CD4-positive, alpha-beta T cell treated with Interleukin-1 beta for 1 hour (primary cell): ENCODE data around the gene PRR13.
"Not testable (repeated sequence)": the region's sequence is repeated elsewhere in the genome, so short reads cannot be mapped to it uniquely, and the experiment has no call there.

Experiments used
- DNase-seq, 2 donors: peaks; one replicate each; pipeline ENCODE4 v3.0.0-alpha.2; 2020 to 2022

Gene PRR13

GRCh38 chr12:53441040-53441833 is at the start of gene PRR13:
Gene PRR13, plus strand, starts transcription at chr12:53441734. Its CDS starts 981 bp downstream, at chr12:53442715.
- DNase-seq, result peak; percentile 98 to 99

- no peak for DNase-seq
These were observed 41.6 kb upstream of the PRR13 start for GRCh38 chr12:53399896-53400295.

GRCh38 chr12:53402351-53402750 is 39.2 kb upstream of the PRR13 start:
- DNase-seq, result not testable (repeated sequence)

GRCh38 chr12:53402871-53403270 is 38.7 kb upstream of the PRR13 start:
- no peak for DNase-seq

GRCh38 chr12:53410951-53411350 is 30.6 kb upstream of the PRR13 start:
- no peak for DNase-seq

- no peak for DNase-seq
These were observed 27.9 kb upstream of the PRR13 start for GRCh38 chr12:53413485-53414204.

- DNase-seq, result no peak
These were observed 26.6 kb upstream of the PRR13 start for GRCh38 chr12:53414756-53415417.

DNA sequence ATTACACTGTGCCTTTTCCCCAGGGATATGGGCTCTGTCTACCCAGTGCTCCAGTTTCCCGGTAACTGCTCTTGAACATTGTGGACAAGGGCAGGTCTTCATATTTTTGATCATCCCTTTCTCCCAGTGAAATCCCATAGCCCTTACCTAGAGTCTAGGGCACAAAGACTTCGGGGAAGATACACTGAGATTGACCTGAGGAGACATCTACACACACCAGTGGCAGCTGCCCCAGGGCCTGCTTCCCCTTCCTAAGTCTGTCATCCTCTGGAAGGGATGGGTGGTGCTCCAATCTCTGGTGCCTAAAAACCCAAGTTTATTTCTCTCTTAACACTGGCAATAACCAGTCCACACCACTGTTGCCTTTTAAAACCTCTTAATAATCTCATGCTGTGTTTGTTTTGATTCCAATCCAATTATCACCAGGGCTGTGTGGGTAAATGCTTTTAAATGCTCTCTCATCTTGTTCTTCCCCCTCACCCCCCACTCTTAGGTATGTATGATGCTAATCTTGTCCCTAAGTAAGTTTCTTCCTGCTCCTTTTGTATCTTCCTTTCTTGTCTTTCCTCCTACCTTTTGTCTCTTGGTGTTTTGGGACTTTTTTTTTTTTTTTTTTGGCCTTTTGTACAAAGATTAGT is 25.7 kb upstream of the PRR13 start:
- not testable (repeated sequence) for DNase-seq

DNA sequence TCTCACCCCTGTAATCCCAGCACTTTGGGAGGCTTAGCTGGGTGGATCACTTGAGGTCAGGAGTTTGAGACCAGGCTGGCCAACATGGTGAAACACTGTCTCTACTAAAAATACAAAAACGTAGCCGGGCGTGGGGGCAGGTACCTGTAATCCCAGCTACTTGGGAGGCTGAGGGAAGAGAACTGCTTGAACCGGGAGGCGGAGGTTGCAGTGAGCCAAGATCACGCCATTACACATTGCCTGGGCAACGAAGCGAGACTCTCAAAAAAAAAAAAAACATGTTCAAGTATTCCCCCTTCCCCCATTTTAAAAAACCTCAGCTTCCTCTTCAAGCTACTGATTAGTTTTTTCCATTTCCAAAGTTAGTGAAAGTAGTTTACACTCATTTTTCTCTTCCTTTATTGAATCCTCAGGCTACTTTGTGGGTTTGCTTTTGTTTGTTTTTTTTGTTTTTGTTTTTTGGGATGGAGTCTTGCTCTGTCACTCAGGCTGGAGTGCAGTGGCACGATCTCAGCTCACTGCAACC is 24.2 kb upstream of the PRR13 start:
- peak in 1 of 2 donors; percentile 5 for DNase-seq

- no peak for DNase-seq
These were observed 23.3 kb upstream of the PRR13 start for GRCh38 chr12:53418221-53418620.

DNA sequence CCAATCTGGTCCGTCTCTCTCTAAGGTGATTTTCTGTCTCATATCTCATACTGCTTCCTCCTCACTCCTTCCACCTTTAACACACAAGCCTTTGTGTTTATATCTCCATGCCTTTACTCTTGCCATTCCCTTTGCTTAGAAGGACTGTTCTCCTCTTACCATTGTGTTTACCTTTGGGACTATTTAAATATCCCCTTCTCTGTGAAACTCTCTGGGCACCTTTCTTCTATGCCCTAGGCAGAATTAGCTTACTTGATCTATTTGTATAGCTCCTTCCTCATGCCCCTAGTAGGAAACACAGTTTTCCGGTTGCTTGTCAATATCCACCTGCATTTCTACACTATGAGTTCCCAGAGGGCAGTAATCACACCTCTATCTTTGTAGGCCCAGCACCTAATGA is 21.8 kb upstream of the PRR13 start:
- DNase-seq, result no peak

DNA sequence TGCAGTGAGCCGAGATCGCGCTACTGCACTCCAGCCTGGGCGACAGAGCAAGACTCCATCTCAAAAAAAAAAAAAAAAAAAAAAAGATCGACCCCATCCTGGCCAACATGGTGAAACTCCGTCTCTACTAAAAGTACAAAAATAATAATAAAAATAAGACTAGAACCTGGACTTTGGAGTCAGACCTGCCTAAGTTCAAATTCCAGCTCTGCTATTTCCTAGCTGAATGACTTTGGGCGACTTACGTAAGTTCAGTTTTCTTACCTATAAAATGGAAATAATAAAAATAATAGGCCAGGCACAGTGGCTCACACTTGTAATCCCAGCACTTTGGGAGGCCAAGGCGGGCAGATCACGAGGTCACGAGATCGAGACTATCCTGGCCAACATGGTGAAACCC is 19.3 kb upstream of the PRR13 start:
- not testable (repeated sequence) for DNase-seq

GRCh38 chr12:53423597-53423996 is 17.9 kb upstream of the PRR13 start, which contains the start of gene AMHR2:
Gene AMHR2, plus strand, starts transcription at chr12:53423855. Its CDS starts 80 bp downstream, at chr12:53423935.
- no peak for DNase-seq

DNA sequence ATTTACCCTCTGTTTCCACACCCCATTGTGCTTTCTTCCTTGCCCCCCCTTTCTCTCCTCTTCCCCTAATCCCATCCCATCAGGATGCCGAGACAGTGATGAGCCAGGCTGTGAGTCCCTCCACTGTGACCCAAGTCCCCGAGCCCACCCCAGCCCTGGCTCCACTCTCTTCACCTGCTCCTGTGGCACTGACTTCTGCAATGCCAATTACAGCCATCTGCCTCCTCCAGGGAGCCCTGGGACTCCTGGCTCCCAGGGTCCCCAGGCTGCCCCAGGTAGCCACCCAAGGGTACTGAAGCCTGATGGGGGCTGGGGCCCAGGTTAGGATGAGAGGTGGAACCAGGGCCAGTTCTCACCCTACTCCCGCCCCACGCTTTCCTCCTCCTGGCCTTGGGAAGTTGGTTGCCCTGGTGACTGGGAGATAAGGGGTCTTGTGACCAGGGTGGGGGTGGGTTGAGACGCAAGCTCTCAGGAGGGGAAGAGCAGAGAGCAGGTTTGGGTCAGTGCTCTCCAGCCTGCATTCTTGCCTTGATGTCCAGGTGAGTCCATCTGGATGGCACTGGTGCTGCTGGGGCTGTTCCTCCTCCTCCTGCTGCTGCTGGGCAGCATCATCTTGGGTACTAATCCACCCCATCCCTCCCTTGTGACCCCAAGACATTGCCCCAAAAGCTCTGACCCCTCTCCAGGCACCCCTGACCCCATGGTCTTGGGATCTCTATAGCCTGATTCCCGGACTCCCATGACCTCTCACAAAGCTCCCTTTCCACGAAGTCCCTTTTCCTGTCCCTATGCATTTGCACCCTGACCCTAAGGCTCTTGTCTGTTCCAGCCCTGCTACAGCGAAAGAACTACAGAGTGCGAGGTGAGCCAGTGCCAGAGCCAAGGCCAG is 16.7 kb upstream of the PRR13 start:
- DNase-seq, result no peak

- no peak for DNase-seq
These were observed 15.9 kb upstream of the PRR13 start for GRCh38 chr12:53425515-53426150.

DNA sequence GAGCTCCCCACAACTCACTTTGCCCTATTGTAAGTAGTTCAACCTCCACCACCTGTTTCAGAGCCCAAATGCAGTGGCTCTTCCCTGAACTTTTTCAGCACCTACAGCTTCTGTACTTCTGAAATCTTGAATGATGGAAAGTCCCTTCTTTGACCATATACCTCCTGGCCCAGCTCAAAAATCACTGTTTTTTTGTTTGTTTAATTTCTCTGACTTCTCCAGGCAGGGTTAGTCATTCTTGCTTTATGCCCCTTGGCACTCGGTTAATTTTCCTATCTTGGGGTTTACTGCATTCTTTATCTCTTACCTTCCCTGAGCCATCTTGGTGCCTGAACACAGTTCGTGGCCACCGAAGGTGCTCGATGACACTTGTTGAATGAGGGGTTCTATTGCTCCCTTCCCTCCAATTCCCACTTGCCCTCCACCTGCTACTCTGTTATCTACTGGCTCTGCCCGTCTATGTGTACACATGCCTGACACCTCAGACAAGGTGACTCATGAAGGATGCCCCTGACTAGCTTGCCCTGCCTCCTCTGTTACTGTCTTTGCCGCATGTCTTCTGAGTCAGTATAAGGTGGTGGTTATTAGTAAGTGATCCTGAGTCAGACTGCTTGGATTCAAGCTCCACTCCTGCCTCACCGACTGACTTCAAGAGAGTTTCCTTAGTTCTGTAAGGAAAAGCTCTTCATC is 13.5 kb upstream of the PRR13 start:
- DNase-seq, result no peak

- DNase-seq, result no peak
These were observed 12.8 kb upstream of the PRR13 start for GRCh38 chr12:53428741-53429140.

DNA sequence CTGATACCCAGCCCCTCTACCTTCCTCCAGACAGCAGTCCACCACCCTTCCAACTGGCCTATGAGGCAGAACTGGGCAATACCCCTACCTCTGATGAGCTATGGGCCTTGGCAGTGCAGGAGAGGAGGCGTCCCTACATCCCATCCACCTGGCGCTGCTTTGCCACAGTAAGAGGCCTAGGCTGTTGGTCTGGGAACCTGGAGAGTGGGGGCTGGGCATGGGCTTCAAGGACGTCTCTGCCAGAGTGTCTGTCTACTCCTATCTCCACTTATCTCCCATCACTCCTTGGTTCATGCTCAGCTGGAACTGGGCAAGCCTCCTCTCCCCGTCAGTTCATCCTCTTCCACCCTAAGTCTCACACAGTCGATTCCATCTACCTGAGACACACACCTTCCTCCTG is 11.4 kb upstream of the PRR13 start:
- DNase-seq, result no peak

DNA sequence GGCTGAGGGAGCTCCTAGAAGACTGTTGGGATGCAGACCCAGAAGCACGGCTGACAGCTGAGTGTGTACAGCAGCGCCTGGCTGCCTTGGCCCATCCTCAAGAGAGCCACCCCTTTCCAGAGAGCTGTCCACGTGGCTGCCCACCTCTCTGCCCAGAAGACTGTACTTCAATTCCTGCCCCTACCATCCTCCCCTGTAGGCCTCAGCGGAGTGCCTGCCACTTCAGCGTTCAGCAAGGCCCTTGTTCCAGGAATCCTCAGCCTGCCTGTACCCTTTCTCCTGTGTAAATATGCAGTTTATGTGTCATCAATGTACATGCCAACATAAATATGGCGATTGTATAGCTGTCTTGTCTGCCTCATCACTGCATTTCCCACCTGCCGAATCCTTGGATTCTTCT is 10.3 kb upstream of the PRR13 start:
- no peak for DNase-seq

- not testable (repeated sequence) for DNase-seq
These were observed 6.2 kb upstream of the PRR13 start for GRCh38 chr12:53435326-53435725.

DNA sequence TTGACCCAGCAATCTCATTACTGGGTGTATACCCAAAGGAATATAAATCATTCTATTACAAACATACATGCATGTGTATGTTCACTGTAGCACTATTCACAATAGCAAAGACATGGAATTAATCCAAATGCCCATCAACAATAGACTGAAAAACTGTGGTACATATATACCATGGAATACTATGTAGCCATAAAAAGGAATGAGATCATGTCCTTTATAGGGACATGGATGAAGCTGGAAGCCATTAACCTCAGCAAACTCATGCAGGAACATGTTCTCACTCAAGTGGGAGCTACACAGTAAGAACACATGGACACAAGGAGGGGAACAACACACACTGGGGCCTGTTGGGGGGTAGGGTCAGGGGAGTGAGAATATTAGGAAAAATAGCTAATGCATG is 2.0 kb upstream of the PRR13 start:
- DNase-seq, result not testable (repeated sequence)
